Activated T-cell treated with anti-CD3 and anti-CD28 coated beads, Interleukin-2, amount 50 U/mL, for 72 hours (primary cell): ENCODE data around the gene AIF1. TPM values are rescaled to one million over a fixed set of nuclear protein-coding genes. Genes with fewer than 3 reads are reported as not detected.

Source experiments
- ATAC-seq, 2 donors: fragments of 150-1000 bp; cut with Tn5 transposase; replicated peaks in 1 of 2; 2 replicates each; pipeline ENCODE4 v1.10.0; 2021; ENCODE audit warnings: moderate library complexity in 2 of 2, mild to moderate bottlenecking in 1 of 2
- DNase-seq, 2 donors: peaks; one replicate each; pipeline ENCODE4 v3.0.0; 2021 to 2022; ENCODE audit warnings: mixed read lengths in 1 of 2
- H3K27ac Mint-ChIP-seq: one replicate; pipeline ENCODE4 v1.8.0; 2022; ENCODE audit warnings: mild to moderate bottlenecking, moderate library complexity, mixed read lengths
- H3K27me3 Mint-ChIP-seq: one replicate; pipeline ENCODE4 v1.8.0; 2022; ENCODE audit warnings: low read depth, mixed read lengths
- H3K36me3 Mint-ChIP-seq, 2 donors: one replicate each; pipeline ENCODE4 v1.8.0; 2022; ENCODE audit warnings: mixed read lengths in 2 of 2, mild to moderate bottlenecking in 1 of 2; ENCODE audit not compliant: insufficient read depth in 2 of 2
- H3K4me1 Mint-ChIP-seq: one replicate; pipeline ENCODE4 v1.8.0; 2022; ENCODE audit warnings: low read depth, mixed read lengths
- H3K4me3 Mint-ChIP-seq, 2 donors: one replicate each; pipeline ENCODE4 v1.8.0; 2022; ENCODE audit warnings: mild to moderate bottlenecking in 2 of 2, mixed read lengths in 2 of 2, moderate library complexity in 2 of 2
- H3K9me3 Mint-ChIP-seq, 2 donors: one replicate each; pipeline ENCODE4 v1.8.0; 2022; ENCODE audit warnings: mixed read lengths in 2 of 2
- total RNA-seq, 2 donors: library from RNA; stranded (reverse); gene quantifications; one replicate each; pipeline ENCODE4 v1.2.3, GENCODE V29; 2022

Gene AIF1
- total RNA-seq, 2 donors from 2014 or later, result 68.7 to 98.1 TPM

GRCh38 chr6:31651602-31652191 lies 36.7 kb downstream of the AIF1 start:
- Mint-ChIP-seq H3K36me3 (peaks cover 5 to 33% of the 10 kb centered on the region in 2 donors), H3K27me3 (no peaks in the 10 kb centered on the region), H3K4me3 (peak overlapping the region; percentile 89 to 98), H3K4me1 (peaks cover 42% of the 10 kb centered on the region), H3K27ac (peak overlapping the region; percentile 99), H3K9me3 (no peaks in the 10 kb centered on the region)
- ATAC-seq, result peak; percentile 57 to 72
- peak; percentile 73 to 77 for DNase-seq

- DNase-seq (peak in 1 of 2 donors; percentile 92), ATAC-seq (peak; percentile 73 to 74)
- Mint-ChIP-seq H3K36me3 (peaks cover 5 to 24% of the 10 kb centered on the region in 2 donors), H3K4me1 (peaks cover 50% of the 10 kb centered on the region), H3K27me3 (no peaks in the 10 kb centered on the region), H3K9me3 (no peaks in the 10 kb centered on the region), H3K27ac (peak overlapping the region; percentile 99), H3K4me3 (peak overlapping the region; percentile 89 to 98)
These were observed 38.1 kb downstream of the AIF1 start for GRCh38 chr6:31652925-31653724.

GRCh38 chr6:31654574-31655348 lies 39.7 kb downstream of the AIF1 start:
- Mint-ChIP-seq H3K27ac (no peak overlapping the region), H3K4me1 (peaks cover 56% of the 10 kb centered on the region), H3K4me3 (no peak overlapping the region)

GRCh38 chr6:31655349-31656237 lies 40.6 kb downstream of the AIF1 start, which contains the start of gene APOM:
TSS of gene APOM (plus strand) at chr6:31655894. CDS start at chr6:31655967, 73 bp downstream.
- Mint-ChIP-seq H3K27ac (peak within 1 kb of the TSS; percentile 9), H3K4me3 (peak within 1 kb of the TSS in 1 of 2 donors; percentile 31), H3K9me3 (no peaks in the 10 kb centered on the region), H3K27me3 (no peaks in the 10 kb centered on the region), H3K36me3 (peaks cover 2 to 18% of the 10 kb centered on the region in 2 donors), H3K4me1 (peaks cover 54% of the 10 kb centered on the region)
- no peak for DNase-seq
- no peak for ATAC-seq

More at GRCh38 chr6:31654574-31655348, 39.7 kb downstream of the AIF1 start:
- no peak for DNase-seq
- Mint-ChIP-seq H3K27me3 (no peaks in the 10 kb centered on the region), H3K9me3 (no peaks in the 10 kb centered on the region), H3K36me3 (peaks cover 2 to 16% of the 10 kb centered on the region in 2 donors)
- no peak for ATAC-seq

- no peaks in the 10 kb centered on the region for H3K27me3 Mint-ChIP-seq
- H3K4me1 Mint-ChIP-seq, result peaks cover 61% of the 10 kb centered on the region
- H3K4me3 Mint-ChIP-seq, result peak overlapping the region; percentile 95
- no peaks in the 10 kb centered on the region for H3K9me3 Mint-ChIP-seq
- peak in 1 of 2 donors; percentile 22 for ATAC-seq
- peaks cover 4 to 16% of the 10 kb centered on the region in 2 donors for H3K36me3 Mint-ChIP-seq
- peak overlapping the region; percentile 76 for H3K27ac Mint-ChIP-seq
- DNase-seq, result peak; percentile 38 to 51
These were observed 42.5 kb downstream of the AIF1 start for GRCh38 chr6:31657406-31658157.

GRCh38 chr6:31658158-31658688 lies 43.2 kb downstream of the AIF1 start:
- ATAC-seq (no peak), DNase-seq (no peak)
- Mint-ChIP-seq H3K27ac (peak overlapping the region; percentile 76), H3K27me3 (no peaks in the 10 kb centered on the region), H3K4me1 (peaks cover 67% of the 10 kb centered on the region), H3K9me3 (no peaks in the 10 kb centered on the region), H3K36me3 (peaks cover 6 to 16% of the 10 kb centered on the region in 2 donors), H3K4me3 (peak overlapping the region; percentile 95)

GRCh38 chr6:31658983-31659648 lies 44.1 kb downstream of the AIF1 start:
- no peak for DNase-seq
- Mint-ChIP-seq H3K36me3 (peaks cover 12 to 21% of the 10 kb centered on the region in 2 donors), H3K4me1 (peaks cover 76% of the 10 kb centered on the region), H3K27me3 (no peaks in the 10 kb centered on the region), H3K4me3 (peak overlapping the region; percentile 95), H3K27ac (peak overlapping the region; percentile 95), H3K9me3 (no peaks in the 10 kb centered on the region)
- no peak for ATAC-seq

- Mint-ChIP-seq H3K4me3 (peak overlapping the region; percentile 95), H3K27me3 (no peaks in the 10 kb centered on the region), H3K9me3 (no peaks in the 10 kb centered on the region), H3K27ac (peak overlapping the region; percentile 95), H3K4me1 (peaks cover 83% of the 10 kb centered on the region), H3K36me3 (peaks cover 17 to 27% of the 10 kb centered on the region in 2 donors)
- ATAC-seq (peak; percentile 36 to 44), DNase-seq (peak; percentile 35 to 36)
These were observed 44.8 kb downstream of the AIF1 start for GRCh38 chr6:31659649-31660380.

GRCh38 chr6:31660381-31661261 lies 45.6 kb downstream of the AIF1 start, which contains the start of gene C6orf47:
TSS of gene C6orf47 (minus strand) at chr6:31660778. CDS start at chr6:31659947, 831 bp downstream.
- ATAC-seq (peak; percentile 62 to 69), DNase-seq (peak; percentile 85 to 87)
- Mint-ChIP-seq H3K27me3 (no peaks in the 10 kb centered on the region), H3K36me3 (peaks cover 18 to 28% of the 10 kb centered on the region in 2 donors), H3K4me1 (peaks cover 82% of the 10 kb centered on the region), H3K27ac (peak within 1 kb of the TSS; percentile 95), H3K9me3 (no peaks in the 10 kb centered on the region), H3K4me3 (peak within 1 kb of the TSS; percentile 95)
